CD4-positive, alpha-beta T cell treated with Interferon gamma for 1 hour (primary cell): ENCODE results near the gene CREB3L1.
A peak's percentile ranks its signal among the peaks of the same experiment; 100 is the strongest.

ENCODE experiments used
- DNase-seq: peaks from one replicate; pipeline ENCODE4 v3.0.0-alpha.2; 2020

Gene CREB3L1

GRCh38 chr11:46273511-46274205 lies 3.8 kb upstream of the CREB3L1 start:
- no peak for DNase-seq

- DNase-seq: no peak
These were observed 1.4 kb upstream of the CREB3L1 start for GRCh38 chr11:46275964-46276641.

- DNase-seq: no peak
These were observed 195 bp upstream of the CREB3L1 start for GRCh38 chr11:46277313-46277621.

- DNase-seq: no peak
These were observed 1.1 kb downstream of the CREB3L1 start for GRCh38 chr11:46278387-46279125.

GRCh38 chr11:46279126-46280099 lies 2.0 kb downstream of the CREB3L1 start:
- no peak for DNase-seq

GRCh38 chr11:46280706-46281105 lies 3.2 kb downstream of the CREB3L1 start:
- no peak for DNase-seq

GRCh38 chr11:46281371-46281831 lies 3.9 kb downstream of the CREB3L1 start:
- DNase-seq: no peak

GRCh38 chr11:46285173-46285572 lies 7.7 kb downstream of the CREB3L1 start:
- DNase-seq: no peak

- no peak for DNase-seq
These were observed 8.2 kb downstream of the CREB3L1 start for GRCh38 chr11:46285594-46286033.

- DNase-seq: no peak
These were observed 9.3 kb downstream of the CREB3L1 start for GRCh38 chr11:46286789-46287188.

GRCh38 chr11:46288451-46288850 lies 11.0 kb downstream of the CREB3L1 start:
- DNase-seq: no peak

GRCh38 chr11:46290011-46290410 lies 12.5 kb downstream of the CREB3L1 start:
- DNase-seq: no peak

- no peak for DNase-seq
These were observed 13.3 kb downstream of the CREB3L1 start for GRCh38 chr11:46290598-46291309.

- no peak for DNase-seq
These were observed 14.1 kb downstream of the CREB3L1 start for GRCh38 chr11:46291441-46292150.

- DNase-seq: no peak
These were observed 15.6 kb downstream of the CREB3L1 start for GRCh38 chr11:46293066-46293465.

GRCh38 chr11:46293641-46294103 lies 16.2 kb downstream of the CREB3L1 start:
- no peak for DNase-seq

- DNase-seq: no peak
These were observed 17.2 kb downstream of the CREB3L1 start for GRCh38 chr11:46294365-46295309.

- peak; percentile 64 for DNase-seq
These were observed 18.0 kb downstream of the CREB3L1 start for GRCh38 chr11:46295312-46296058.

GRCh38 chr11:46296059-46296527 lies 18.6 kb downstream of the CREB3L1 start:
- DNase-seq: no peak
